Endothelial cell of umbilical vein (primary cell): Measurements from ENCODE around the gene KDM3A.

Experiments used
- EZH2 ChIP-seq: IDR thresholded peaks from 2 replicates; pipeline ENCODE4 v1.6.1; 2012; ENCODE audit warnings: borderline replicate concordance, low read depth, mild to moderate bottlenecking, moderate library complexity, low read length, inconsistent platforms; ENCODE audit not compliant: severe bottlenecking
- FOS ChIP-seq: IDR thresholded peaks from 2 replicates; pipeline ENCODE4 v1.6.1; 2011; ENCODE audit warnings: mild to moderate bottlenecking, low read length, moderate library complexity, borderline replicate concordance; ENCODE audit not compliant: insufficient read depth
- GATA2 ChIP-seq: IDR thresholded peaks from 2 replicates; pipeline ENCODE4 v1.7.0; 2011; ENCODE audit warnings: low read depth, mild to moderate bottlenecking, moderate library complexity, mixed read lengths, low read length; ENCODE audit not compliant: insufficient read length, insufficient read depth
- JUN ChIP-seq: IDR thresholded peaks from 2 replicates; pipeline ENCODE4 v1.6.1; 2011; ENCODE audit warnings: borderline replicate concordance, low read depth; ENCODE audit not compliant: insufficient read length, insufficient read depth
- MYC ChIP-seq: IDR thresholded peaks from one replicate; pipeline ENCODE4 v1.6.1; 2011; ENCODE audit warnings: mild to moderate bottlenecking, low read depth, low read length
- POLR2A ChIP-seq: IDR thresholded peaks from 2 replicates; pipeline ENCODE4 v1.6.1; 2012; ENCODE audit warnings: low read depth, mild to moderate bottlenecking, control low read depth, low read length
- POLR2AphosphoS5 ChIP-seq: IDR thresholded peaks from 2 replicates; pipeline ENCODE4 v1.6.1; 2012; ENCODE audit warnings: low read depth, mild to moderate bottlenecking, control low read depth, low read length, moderate library complexity; ENCODE audit not compliant: insufficient read depth
- TF ChIP-seq, protein P1 (sequence below), 2 donors: IDR thresholded peaks; 1 replicate in 1 of 2; 2 replicates in 1 of 2; pipeline ENCODE4 v1.5.1; 2011; ENCODE audit warnings: low read length in 2 of 2, mild to moderate bottlenecking in 2 of 2, moderate library complexity in 2 of 2, control low read depth in 1 of 2, inconsistent platforms in 1 of 2, low read depth in 1 of 2; ENCODE audit not compliant: insufficient read depth in 1 of 2; ENCODE audit errors: extremely low read depth in 1 of 2
- TF ChIP-seq, protein P2 (sequence below): IDR thresholded peaks from 2 replicates; pipeline ENCODE4 v1.6.1; 2011; ENCODE audit not compliant: insufficient read depth, insufficient read length

- TF ChIP-seq POLR2A (no peak), POLR2AphosphoS5 (no peak), JUN (no peak), MYC (no peak), EZH2 (no peak), GATA2 (no peak), FOS (no peak)
- TF ChIP-seq, protein P1, sequence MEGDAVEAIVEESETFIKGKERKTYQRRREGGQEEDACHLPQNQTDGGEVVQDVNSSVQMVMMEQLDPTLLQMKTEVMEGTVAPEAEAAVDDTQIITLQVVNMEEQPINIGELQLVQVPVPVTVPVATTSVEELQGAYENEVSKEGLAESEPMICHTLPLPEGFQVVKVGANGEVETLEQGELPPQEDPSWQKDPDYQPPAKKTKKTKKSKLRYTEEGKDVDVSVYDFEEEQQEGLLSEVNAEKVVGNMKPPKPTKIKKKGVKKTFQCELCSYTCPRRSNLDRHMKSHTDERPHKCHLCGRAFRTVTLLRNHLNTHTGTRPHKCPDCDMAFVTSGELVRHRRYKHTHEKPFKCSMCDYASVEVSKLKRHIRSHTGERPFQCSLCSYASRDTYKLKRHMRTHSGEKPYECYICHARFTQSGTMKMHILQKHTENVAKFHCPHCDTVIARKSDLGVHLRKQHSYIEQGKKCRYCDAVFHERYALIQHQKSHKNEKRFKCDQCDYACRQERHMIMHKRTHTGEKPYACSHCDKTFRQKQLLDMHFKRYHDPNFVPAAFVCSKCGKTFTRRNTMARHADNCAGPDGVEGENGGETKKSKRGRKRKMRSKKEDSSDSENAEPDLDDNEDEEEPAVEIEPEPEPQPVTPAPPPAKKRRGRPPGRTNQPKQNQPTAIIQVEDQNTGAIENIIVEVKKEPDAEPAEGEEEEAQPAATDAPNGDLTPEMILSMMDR (IDR thresholded peaks at IDR 0.05; ENCODE audit: extremely low read depth in 1 of 2, insufficient read depth in 1 of 2, low read depth in 1 of 2, low read length in 2 of 2): no peak
- TF ChIP-seq, protein P2, sequence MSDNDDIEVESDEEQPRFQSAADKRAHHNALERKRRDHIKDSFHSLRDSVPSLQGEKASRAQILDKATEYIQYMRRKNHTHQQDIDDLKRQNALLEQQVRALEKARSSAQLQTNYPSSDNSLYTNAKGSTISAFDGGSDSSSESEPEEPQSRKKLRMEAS: no peak
Observed at GRCh38 chr2:86470890-86471289, 29.7 kb downstream of the KDM3A start.
